NCI-H128 (cell line): Measurements from ENCODE around the gene MYO3B.

Experiments used
- DNase-seq: peaks from one replicate; lab custom pipeline; 2025; ENCODE audit not compliant: unreplicated experiment; lab: John Stamatoyannopoulos, UW

The MYO3B gene

GRCh38 chr2:170159060-170159459 is 18.9 kb upstream of the MYO3B start:
- no peak for DNase-seq

GRCh38 chr2:170161516-170162270 is 16.3 kb upstream of the MYO3B start:
- no peak for DNase-seq

GRCh38 chr2:170162271-170162632 is 15.7 kb upstream of the MYO3B start:
- DNase-seq: no peak

DNA sequence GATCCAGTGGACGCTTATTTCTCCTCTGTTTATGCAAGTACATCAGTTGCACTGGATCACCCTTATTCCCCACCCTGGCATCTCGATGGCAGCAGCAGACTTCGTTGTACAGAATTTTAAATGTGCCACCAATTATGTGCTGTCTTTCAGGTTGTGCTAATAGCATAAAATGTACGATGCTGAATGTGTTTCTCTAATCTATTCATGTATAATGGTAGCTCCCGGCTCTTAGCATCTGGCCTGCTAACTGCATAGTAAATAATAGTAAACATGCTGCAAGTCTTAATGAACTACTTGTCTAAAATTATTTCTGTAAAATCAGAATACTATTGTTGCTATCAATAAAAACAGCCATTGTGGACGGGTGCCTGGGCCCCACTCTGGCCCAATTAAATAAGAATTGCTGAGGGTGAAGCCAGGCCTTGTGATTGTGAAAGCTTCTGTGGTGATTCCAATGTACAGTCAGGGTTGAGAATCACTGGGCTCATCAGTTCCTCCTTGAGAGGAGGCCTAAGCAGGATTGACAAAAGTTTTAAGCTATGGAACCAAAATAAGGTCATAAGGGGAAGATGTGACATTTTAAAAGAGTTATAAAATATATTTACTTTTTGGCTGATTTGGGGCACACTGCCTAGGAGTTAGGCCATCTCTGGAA is 14.4 kb upstream of the MYO3B start:
- no peak for DNase-seq

GRCh38 chr2:170165129-170165528 is 12.8 kb upstream of the MYO3B start:
- no peak for DNase-seq

DNA sequence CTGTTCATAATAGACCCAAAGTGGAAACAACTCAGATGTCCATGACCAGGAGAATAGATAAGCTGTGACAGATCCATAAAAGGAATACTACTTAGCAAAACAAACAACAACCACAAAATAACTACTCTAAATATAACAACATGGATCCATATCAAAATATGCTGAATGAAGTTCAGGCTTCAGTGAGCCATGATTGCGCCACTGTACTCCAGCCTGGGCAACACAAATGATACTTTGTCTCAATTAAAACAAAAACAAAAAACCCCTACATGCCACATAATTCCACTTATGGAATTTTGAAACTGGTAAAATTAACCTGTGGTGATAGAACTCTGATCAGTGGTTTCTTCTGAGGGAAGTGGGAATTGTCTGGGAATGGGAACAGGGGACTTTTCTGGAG is 11.2 kb upstream of the MYO3B start:
- DNase-seq: no peak

DNA sequence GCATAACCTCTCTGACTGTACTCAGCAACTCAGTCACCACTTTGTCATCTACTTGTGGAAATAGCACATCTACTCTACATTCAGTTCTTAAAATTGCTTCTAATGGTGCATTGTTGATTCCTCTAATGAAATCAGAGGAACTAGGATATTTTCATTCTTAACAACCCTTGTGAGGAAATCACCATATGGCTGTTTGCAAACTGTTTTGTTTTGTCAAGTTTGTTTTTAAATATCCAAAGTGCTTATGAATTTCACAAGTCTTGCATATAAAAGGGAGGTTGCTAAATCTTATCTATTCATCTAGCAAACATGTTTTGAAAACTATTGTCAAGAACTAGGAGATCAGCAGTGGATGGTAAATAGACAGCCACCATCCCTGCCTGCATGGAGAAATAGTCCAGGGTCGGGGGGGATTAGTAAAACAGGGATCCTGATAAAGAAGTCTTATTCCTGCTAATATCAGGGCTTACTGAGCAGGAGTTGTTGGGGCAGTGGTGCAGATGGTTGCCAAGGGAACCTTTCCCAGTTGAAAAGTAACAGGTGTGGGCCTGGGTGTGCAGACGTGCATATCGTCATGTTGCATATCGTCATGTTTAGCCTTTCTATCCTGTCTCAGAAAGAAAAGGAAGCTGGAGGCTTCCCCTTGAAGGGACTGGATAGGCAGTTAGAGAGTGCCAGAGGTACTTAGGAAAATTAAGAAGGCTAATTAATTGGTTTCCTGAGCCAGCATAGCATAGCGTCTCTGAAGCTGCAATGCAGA is 7.5 kb upstream of the MYO3B start:
- no peak for DNase-seq

GRCh38 chr2:170176212-170176611 is 1.7 kb upstream of the MYO3B start:
- no peak for DNase-seq

- no peak for DNase-seq
These were observed 2.2 kb downstream of the MYO3B start for GRCh38 chr2:170180031-170180566.

DNA sequence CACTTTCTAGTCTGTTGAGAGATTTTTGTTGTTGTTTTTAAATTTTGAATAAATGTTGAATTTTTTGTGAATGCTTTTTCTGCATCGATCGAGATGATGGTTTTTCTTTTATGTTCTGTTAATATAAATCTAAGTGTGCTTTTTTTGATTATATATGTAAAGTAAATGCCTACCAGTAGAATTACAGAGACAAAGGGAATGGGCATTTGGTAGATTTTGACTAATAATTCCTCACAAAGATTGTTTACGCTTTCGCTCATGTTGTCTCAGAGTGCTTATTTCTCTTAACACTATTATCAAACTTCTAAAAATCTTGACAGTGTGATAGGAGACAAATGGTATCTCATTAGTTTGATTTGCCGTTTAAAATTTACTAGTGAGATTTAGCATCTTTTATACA is 3.7 kb downstream of the MYO3B start:
- no peak for DNase-seq

DNA sequence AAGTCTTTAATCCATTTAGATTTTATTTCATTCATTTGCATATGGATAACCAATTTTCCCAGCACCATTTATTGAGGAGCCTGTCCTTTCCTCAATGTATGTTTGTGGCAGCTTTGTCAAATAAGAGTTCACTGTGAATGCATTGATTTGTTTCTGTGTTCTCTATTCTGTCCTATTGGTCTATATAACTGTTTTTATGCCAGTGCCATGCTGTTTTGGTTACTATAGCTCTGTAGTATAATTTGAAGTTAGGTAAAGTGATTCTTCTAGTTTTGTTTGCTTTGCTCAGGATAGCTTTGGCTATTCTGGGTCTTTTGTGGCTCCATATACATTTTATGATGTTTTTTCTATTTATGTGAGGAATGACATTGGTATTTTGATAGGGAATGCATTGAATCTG is 7.4 kb downstream of the MYO3B start:
- DNase-seq: no peak

DNA sequence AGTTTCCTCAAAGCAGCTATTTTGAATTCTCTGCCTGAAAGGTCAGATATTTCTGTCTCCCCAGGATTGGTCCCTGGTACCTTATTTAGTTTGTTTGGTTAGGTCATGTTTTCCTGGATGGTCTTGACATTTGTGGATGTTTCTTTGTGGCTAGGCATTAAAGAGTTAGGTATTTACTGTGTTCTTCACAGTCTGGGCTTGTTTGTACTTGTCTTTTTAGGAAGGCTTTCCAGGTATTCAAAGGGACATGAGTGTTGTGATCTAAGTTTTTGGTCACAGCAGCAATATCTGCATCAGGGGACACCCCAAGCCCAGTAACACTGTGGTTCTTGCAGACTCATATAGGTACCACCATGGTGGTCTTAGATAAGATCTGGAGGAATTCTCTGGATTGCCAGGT is 11.8 kb downstream of the MYO3B start:
- no peak for DNase-seq

- DNase-seq: no peak
These were observed 12.2 kb downstream of the MYO3B start for GRCh38 chr2:170190172-170190571.

DNA sequence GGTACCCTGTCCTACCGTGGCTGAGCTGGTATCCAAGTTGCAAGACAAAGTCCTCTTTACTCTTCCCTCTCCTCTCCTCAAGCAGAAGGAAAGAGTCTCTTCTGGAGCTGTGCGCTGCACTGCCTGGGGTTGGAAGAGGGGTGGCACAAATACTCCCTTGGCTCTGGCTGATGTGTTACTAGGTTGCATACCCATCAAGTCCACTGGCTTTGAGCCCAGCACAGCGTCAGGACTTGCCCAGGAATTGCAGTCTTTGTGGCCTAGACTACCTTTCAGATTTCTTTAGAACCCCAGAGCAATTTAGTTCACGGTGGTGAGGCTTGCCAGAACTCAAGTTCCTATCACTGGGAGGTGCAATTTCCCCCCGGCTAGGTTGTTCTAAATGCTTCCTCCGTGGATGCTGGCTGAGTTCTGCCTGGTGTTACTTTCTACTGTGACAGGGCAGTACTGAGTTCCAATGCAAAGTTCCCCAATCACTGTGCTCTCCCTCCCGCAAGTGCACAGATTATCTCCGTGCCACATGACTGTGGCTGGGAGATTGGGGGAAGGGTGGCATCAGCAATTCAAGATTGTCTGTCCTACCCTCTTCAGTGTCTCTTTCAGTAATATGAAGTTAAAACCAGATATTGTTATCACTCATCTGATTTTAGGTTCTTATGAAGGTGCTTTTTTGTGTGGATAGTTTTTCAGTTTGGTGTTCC is 13.4 kb downstream of the MYO3B start:
- no peak for DNase-seq

GRCh38 chr2:170196963-170197362 is 19.0 kb downstream of the MYO3B start:
- no peak for DNase-seq

DNA sequence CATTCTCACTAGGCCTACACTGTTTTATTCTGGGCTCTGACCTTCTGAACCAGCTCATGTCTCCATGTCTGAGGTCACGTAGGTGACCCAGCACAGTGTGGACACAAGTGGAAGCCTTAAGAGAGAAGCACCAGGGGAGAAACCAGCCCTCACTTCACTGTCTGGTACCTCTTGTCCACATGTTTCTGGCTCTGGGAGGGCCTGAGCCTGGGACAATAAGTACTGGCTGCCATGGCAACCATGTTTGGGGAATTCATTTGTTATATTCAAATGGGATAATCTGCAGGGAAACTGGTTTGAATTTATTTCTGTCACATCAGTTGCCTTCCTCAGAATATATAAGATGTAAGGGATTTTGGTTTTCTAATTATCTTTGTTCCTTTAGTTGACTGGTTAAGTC is 23.3 kb downstream of the MYO3B start:
- no peak for DNase-seq

DNA sequence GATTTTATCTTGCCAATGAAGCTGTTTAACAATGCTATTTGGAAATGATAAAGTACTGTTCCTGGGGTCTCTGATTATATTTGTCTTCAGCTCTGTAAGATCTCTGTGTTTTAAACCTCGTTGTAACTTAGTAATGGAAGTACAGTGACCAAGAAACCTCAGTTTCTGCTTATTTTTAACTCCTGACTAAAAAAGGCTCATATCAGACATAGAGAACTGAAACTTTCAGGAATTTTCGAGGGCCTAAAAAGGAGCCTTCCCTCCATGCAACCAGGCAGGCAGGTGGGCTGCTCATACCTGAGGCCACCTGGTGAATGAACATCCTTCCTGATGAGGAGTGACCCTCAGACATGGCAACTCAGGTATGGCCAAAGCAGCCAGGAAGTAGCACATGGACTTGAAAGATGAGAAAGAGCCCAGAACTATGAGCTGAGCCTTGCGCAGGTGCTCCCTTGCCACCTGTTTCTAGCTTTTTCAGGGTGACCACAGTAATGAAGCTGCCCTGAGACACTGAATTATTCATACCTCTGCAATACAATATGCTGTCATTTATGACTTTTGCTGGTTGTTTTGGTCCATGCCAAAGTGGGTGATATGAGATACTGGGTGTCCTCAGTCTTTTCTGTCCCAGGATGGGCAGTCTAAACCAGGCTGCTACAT is 23.9 kb downstream of the MYO3B start:
- no peak for DNase-seq

- DNase-seq: no peak
These were observed 24.5 kb downstream of the MYO3B start for GRCh38 chr2:170202437-170202836.

- no peak for DNase-seq
These were observed 26.5 kb downstream of the MYO3B start for GRCh38 chr2:170204298-170204951.

- DNase-seq: no peak
These were observed 28.3 kb downstream of the MYO3B start for GRCh38 chr2:170206246-170206645.
